Left forelimb (tissue), 1 donor: ENCODE data around the gene MYO15A.
A peak's percentile ranks its signal among the peaks of the same experiment; 100 is the strongest.

Source experiments
- DNase-seq: peaks from one replicate; pipeline ENCODE4 v3.0.0-alpha.2; 2018; ENCODE audit warnings: low spot score

Gene MYO15A

GRCh38 chr17:18158022-18158600 lies 49.6 kb downstream of the MYO15A start:
- DNase-seq, result peak; percentile 88

GRCh38 chr17:18159551-18160120 lies 51.1 kb downstream of the MYO15A start:
- no peak for DNase-seq

- DNase-seq, result no peak
Observed at GRCh38 chr17:18160128-18160856, 51.7 kb downstream of the MYO15A start.

- no peak for DNase-seq
Observed at GRCh38 chr17:18161207-18162145, 52.9 kb downstream of the MYO15A start.

GRCh38 chr17:18163547-18163946 lies 55.0 kb downstream of the MYO15A start:
- DNase-seq, result no peak

GRCh38 chr17:18166894-18167293 lies 58.3 kb downstream of the MYO15A start:
- no peak for DNase-seq

- DNase-seq, result no peak
Observed at GRCh38 chr17:18167421-18167820, 58.9 kb downstream of the MYO15A start.

- no peak for DNase-seq
Observed at GRCh38 chr17:18172531-18173278, 64.1 kb downstream of the MYO15A start.

- no peak for DNase-seq
Observed at GRCh38 chr17:18173740-18174139, 65.2 kb downstream of the MYO15A start.

GRCh38 chr17:18176176-18176575 lies 67.6 kb downstream of the MYO15A start:
- DNase-seq, result no peak

GRCh38 chr17:18177133-18177532 lies 68.6 kb downstream of the MYO15A start:
- DNase-seq, result no peak

GRCh38 chr17:18177722-18178121 lies 69.2 kb downstream of the MYO15A start:
- DNase-seq, result no peak

GRCh38 chr17:18179196-18179595 lies 70.6 kb downstream of the MYO15A start:
- no peak for DNase-seq

GRCh38 chr17:18179804-18180203 lies 71.2 kb downstream of the MYO15A start:
- DNase-seq, result no peak

GRCh38 chr17:18181358-18181757 lies 72.8 kb downstream of the MYO15A start:
- no peak for DNase-seq

GRCh38 chr17:18182110-18182977 lies 73.8 kb downstream of the MYO15A start:
- DNase-seq, result no peak

GRCh38 chr17:18182978-18183333 lies 74.4 kb downstream of the MYO15A start:
- DNase-seq, result peak; percentile 94

- peak; percentile 99 for DNase-seq
Observed at GRCh38 chr17:18183334-18184142, 75.0 kb downstream of the MYO15A start, which contains the start of gene ALKBH5. Gene ALKBH5 (plus strand): TSS chr17:18183828. CDS start chr17:18184244, 416 bp downstream.

GRCh38 chr17:18184143-18185031 lies 75.8 kb downstream of the MYO15A start:
- DNase-seq, result no peak
